IMR-90 (cell line): Measurements from ENCODE around the gene RNF227. TPM values are rescaled to one million over a fixed set of nuclear protein-coding genes. Genes with fewer than 3 reads are reported as not detected.

Experiments used
- ATAC-seq: fragments of 200-7000 bp; cut with Tn5 transposase; 2 replicates; pipeline ENCODE4 v1.9.1; 2020; ENCODE audit warnings: low read depth, mild to moderate bottlenecking, moderate library complexity
- BruUV-seq: library from RNA; stranded (reverse); fragments of 400-500 nt; replicated peaks from 2 replicates; lab custom pipeline; 2021; lab: Mats Ljungman, UMichigan
- CTCF ChIA-PET: fragments of 300-600 bp; formaldehyde crosslinking; extraction: SDS; loops from one replicate; lab custom pipeline; 2021; ENCODE audit warnings: antibody characterized with exemption; lab: Yijun Ruan, JAX
- POLR2A ChIA-PET: fragments of 300-600 bp; sonication (Branson Sonifier 250); formaldehyde crosslinking; loops from one replicate; lab custom pipeline; 2022; ENCODE audit warnings: antibody characterized with exemption; ENCODE audit not compliant: unreplicated experiment; lab: Charles Lee
- DNase-seq: peaks from one replicate; pipeline ENCODE4 v3.0.0; 2013
- H2AFZ ChIP-seq: replicated peaks from 2 replicates; pipeline ENCODE3; 2013; ENCODE audit warnings: low read length, mild to moderate bottlenecking; ENCODE audit not compliant: poor library complexity
- H2AK5ac ChIP-seq: 2 replicates; pipeline ENCODE4 v1.6.1; 2013; ENCODE audit warnings: low read depth, low read length, inconsistent platforms
- H2AK9ac ChIP-seq: replicated peaks from 2 replicates; pipeline ENCODE3; 2013; ENCODE audit warnings: mild to moderate bottlenecking, low read depth, low read length, moderate library complexity; ENCODE audit not compliant: poor library complexity
- H2BK120ac ChIP-seq: 2 replicates; pipeline ENCODE4 v1.6.1; 2013; ENCODE audit warnings: low read depth, low read length, inconsistent platforms
- H2BK15ac ChIP-seq: 3 replicates; pipeline ENCODE4 v1.6.1; 2013; ENCODE audit warnings: low read depth, low read length, inconsistent platforms
- H2BK20ac ChIP-seq: 2 replicates; pipeline ENCODE4 v1.6.1; 2013; ENCODE audit warnings: low read depth, mild to moderate bottlenecking, inconsistent platforms, low read length, moderate library complexity
- H2BK5ac ChIP-seq: 2 replicates; pipeline ENCODE4 v1.6.1; 2013; ENCODE audit warnings: mild to moderate bottlenecking, low read depth, low read length, inconsistent platforms; ENCODE audit not compliant: poor library complexity, severe bottlenecking
- H3K14ac ChIP-seq: replicated peaks from 2 replicates; pipeline ENCODE4 v1.6.1; 2013; ENCODE audit warnings: low read depth, low read length, inconsistent platforms
- H3K18ac ChIP-seq: 2 replicates; pipeline ENCODE4 v1.6.1; 2013; ENCODE audit warnings: low read depth, low read length, control low read depth
- H3K23ac ChIP-seq: 2 replicates; pipeline ENCODE4 v1.6.1; 2013; ENCODE audit warnings: low read depth, low read length, inconsistent platforms
- H3K27ac ChIP-seq: 2 replicates; pipeline ENCODE4 v1.5.1; 2013; ENCODE audit warnings: mild to moderate bottlenecking, control low read depth, low read length; ENCODE audit not compliant: insufficient read depth
- H3K27me3 ChIP-seq: 2 replicates; pipeline ENCODE4 v1.6.1; 2013; ENCODE audit warnings: low read length; ENCODE audit not compliant: control insufficient read depth, insufficient read depth
- H3K36me3 ChIP-seq: 2 replicates; pipeline ENCODE4 v1.6.1; 2013; ENCODE audit warnings: low read length, mixed read lengths; ENCODE audit not compliant: control insufficient read depth, insufficient read depth
- H3K4ac ChIP-seq: 2 replicates; pipeline ENCODE4 v1.6.1; 2013; ENCODE audit warnings: low read depth, low read length, inconsistent platforms
- H3K4me1 ChIP-seq: 2 replicates; pipeline ENCODE4 v1.6.1; 2013; ENCODE audit warnings: low read length, mixed read lengths; ENCODE audit not compliant: control insufficient read depth, insufficient read depth
- H3K4me2 ChIP-seq: 2 replicates; pipeline ENCODE4 v1.6.1; 2013; ENCODE audit warnings: low read depth, mild to moderate bottlenecking, control low read depth, low read length, moderate library complexity
- H3K4me3 ChIP-seq: 2 replicates; pipeline ENCODE4 v1.5.1; 2013; ENCODE audit warnings: low read depth, mild to moderate bottlenecking, control low read depth, low read length, moderate library complexity; ENCODE audit not compliant: insufficient read depth
- H3K56ac ChIP-seq: 2 replicates; pipeline ENCODE4 v1.6.1; 2013; ENCODE audit warnings: low read length, inconsistent platforms; ENCODE audit not compliant: insufficient read depth; ENCODE audit errors: extremely low read depth
- H3K79me1 ChIP-seq, 2 experiments: 2 replicates each; pipeline ENCODE4 v1.6.1; 2013; ENCODE audit warnings: low read length in 2 of 2, inconsistent platforms in 1 of 2, low read depth in 1 of 2
- H3K9ac ChIP-seq: 2 replicates; pipeline ENCODE4 v1.6.1; 2013; ENCODE audit warnings: low read depth, low read length, control low read depth
- H3K9me1 ChIP-seq: 2 replicates; pipeline ENCODE4 v1.6.1; 2013; ENCODE audit warnings: low read length, inconsistent platforms; ENCODE audit not compliant: insufficient read depth
- H3K9me3 ChIP-seq: 2 replicates; pipeline ENCODE4 v1.6.1; 2013; ENCODE audit warnings: low read length; ENCODE audit not compliant: control insufficient read depth, insufficient read depth
- H4K20me1 ChIP-seq: 2 replicates; pipeline ENCODE4 v1.6.1; 2013; ENCODE audit warnings: low read length, inconsistent platforms; ENCODE audit not compliant: insufficient read depth
- H4K5ac ChIP-seq: 2 replicates; pipeline ENCODE4 v1.6.1; 2013; ENCODE audit warnings: mild to moderate bottlenecking, low read depth, low read length, control low read depth
- H4K8ac ChIP-seq, 2 experiments: 2 replicates each; pipeline ENCODE4 v1.6.1; 2013; ENCODE audit warnings: low read depth in 2 of 2, low read length in 2 of 2, control low read depth in 1 of 2, inconsistent platforms in 1 of 2
- H4K91ac ChIP-seq: 2 replicates; pipeline ENCODE4 v1.6.1; 2013; ENCODE audit warnings: low read depth, low read length, inconsistent platforms; ENCODE audit not compliant: insufficient read depth
- CEBPB ChIP-seq: IDR thresholded peaks from 2 replicates; pipeline ENCODE4 v1.6.1; 2012; ENCODE audit warnings: low read depth, low read length, improper control_type of control experiment
- CTCF ChIP-seq: conservative IDR thresholded peaks from 2 replicates; pipeline ENCODE4 v1.5.1; 2012; ENCODE audit warnings: mild to moderate bottlenecking, low read depth, low read length, improper control_type of control experiment
- FOS ChIP-seq: fragments of 150-350 bp; IDR thresholded peaks from 2 replicates; pipeline ENCODE4 v1.6.1; 2016; ENCODE audit warnings: low read depth, low read length
- MAZ ChIP-seq: IDR thresholded peaks from 2 replicates; pipeline ENCODE4 v1.6.1; 2012; ENCODE audit warnings: low read depth, mild to moderate bottlenecking, low read length, improper control_type of control experiment, moderate library complexity, borderline replicate concordance
- MXI1 ChIP-seq: IDR thresholded peaks from 2 replicates; pipeline ENCODE4 v1.6.1; 2012; ENCODE audit warnings: low read depth, mild to moderate bottlenecking, low read length, moderate library complexity, borderline replicate concordance
- POLR2A ChIP-seq: IDR thresholded peaks from 2 replicates; pipeline ENCODE4 v1.6.1; 2012; ENCODE audit warnings: mild to moderate bottlenecking, low read depth, low read length
- RAD21 ChIP-seq: IDR thresholded peaks from 2 replicates; pipeline ENCODE4 v1.6.1; 2012; ENCODE audit warnings: low read length, improper control_type of control experiment
- RCOR1 ChIP-seq: IDR thresholded peaks from 2 replicates; pipeline ENCODE4 v1.6.1; 2012; ENCODE audit warnings: mild to moderate bottlenecking, low read length, improper control_type of control experiment; ENCODE audit not compliant: insufficient replicate concordance
- RFX5 ChIP-seq: IDR thresholded peaks from 2 replicates; pipeline ENCODE4 v1.8.0; 2012; ENCODE audit warnings: low read depth, mild to moderate bottlenecking, low read length, moderate library complexity
- USF2 ChIP-seq: fragments of 150-350 bp; IDR thresholded peaks from 2 replicates; pipeline ENCODE4 v1.6.1; 2017; ENCODE audit warnings: mild to moderate bottlenecking, antibody characterized with exemption, low read length, low read depth
- WGBS, 2 experiments: methylation state at CpG; one replicate each; pipeline versions ENCODE4 v1.1.5 to v1.1.7; 2013; ENCODE audit warnings: missing lambda C conversion rate in 2 of 2; ENCODE audit not compliant: insufficient read length in 1 of 2; ENCODE audit errors: extremely low coverage in 2 of 2; 5-methylcytosine and 5-hydroxymethylcytosine counted together
- dilution Hi-C: fragments of 300-500 bp; cut with HindIII; formaldehyde crosslinking; loops from one replicate; pipeline ENCODE4 v1.14.3; 2018; ENCODE audit warnings: low sequenced_read_pairs; ENCODE audit not compliant: unreplicated experiment
- in situ Hi-C: fragments of 300-500 bp; cut with MboI; formaldehyde crosslinking; loops from 3 replicates; pipeline ENCODE4 v1.14.3; 2019; ENCODE audit warnings: low sequenced_read_pairs, inconsistent platforms, mixed read lengths
- intact Hi-C: fragments of 100-400 bp; cut with micrococcal nuclease; formaldehyde crosslinking; loops from 2 replicates; pipeline ENCODE4 v1.10.0; 2022
- polyA plus RNA-seq, 3 experiments: library from polyadenylated mRNA; depleted of rRNA; stranded (reverse); fragments of >200 nt; gene quantifications; 2 replicates each; pipeline ENCODE4 v1.2.3, GENCODE V29; 2012; ENCODE audit warnings: low replicate concordance in 1 of 3
- total RNA-seq: library from RNA; depleted of rRNA; stranded (reverse); fragments of >200 nt; gene quantifications from 2 replicates; pipeline ENCODE4 v1.2.3, GENCODE V29; 2012

Gene RNF227
- total and polyA plus RNA-seq, 2 of the 4 experiments (the other 2 are of a cell fraction), result 1.3 to 3.1 TPM

GRCh38 chr17:7961421-7961820 is 45.3 kb upstream of the RNF227 start:
- H4K5ac ChIP-seq, result no peak overlapping the region
- dilution Hi-C loops, result no loop called here

More at GRCh38 chr17:7961421-7961820, 45.3 kb upstream of the RNF227 start:
- in situ Hi-C loops (no loop called here), intact Hi-C loops (no loop called here)
- Histone ChIP-seq H4K20me1 (no peaks in the 10 kb centered on the region), H3K14ac (no peak overlapping the region), H2AK5ac (no peak overlapping the region), H2BK20ac (no peak overlapping the region), H4K8ac (no peak overlapping the region), H2AFZ (no peak overlapping the region), H3K9ac (no peak overlapping the region), H2BK120ac (no peak overlapping the region), H3K9me1 (no peaks in the 10 kb centered on the region), H3K4me1 (no peaks in the 10 kb centered on the region), H3K27ac (no peak overlapping the region), H3K79me1 (no peaks in the 10 kb centered on the region), H4K91ac (no peak overlapping the region), H3K18ac (no peak overlapping the region), H2AK9ac (no peak overlapping the region), H3K27me3 (peaks cover 10% of the 10 kb centered on the region), H3K23ac (no peak overlapping the region), H2BK5ac (no peak overlapping the region), H3K9me3 (no peaks in the 10 kb centered on the region), H3K36me3 (no peaks in the 10 kb centered on the region), H2BK15ac (no peak overlapping the region), H3K56ac (no peak overlapping the region), H3K4me3 (no peak overlapping the region), H3K4me2 (no peak overlapping the region), H3K4ac (no peak overlapping the region)
- ChIA-PET POLR2A (no interaction called here), CTCF (no interaction called here)
- DNase-seq, result no peak
- TF ChIP-seq MAZ (no peak), FOS (no peak), RAD21 (no peak), CEBPB (no peak), MXI1 (no peak), CTCF (no peak), RFX5 (no peak), POLR2A (no peak), RCOR1 (no peak), USF2 (no peak)
- no CpG with 5 or more reads among the region's 2 CpGs for WGBS, 2 experiments
- no peak for ATAC-seq
- BruUV-seq, result no TSS peak
